Effector CD4-positive, alpha-beta T cell (primary cell): ENCODE data around the gene DRC7.
"Not testable (repeated sequence)": the region's sequence is repeated elsewhere in the genome, so short reads cannot be mapped to it uniquely, and the experiment has no call there.

Experiments
- DNase-seq: peaks from one replicate; pipeline ENCODE4 v3.0.0-alpha.2; 2020

DRC7 gene

GRCh38 chr16:57696240-57696639 lies 1.6 kb downstream of the DRC7 start:
- no peak for DNase-seq

DNA sequence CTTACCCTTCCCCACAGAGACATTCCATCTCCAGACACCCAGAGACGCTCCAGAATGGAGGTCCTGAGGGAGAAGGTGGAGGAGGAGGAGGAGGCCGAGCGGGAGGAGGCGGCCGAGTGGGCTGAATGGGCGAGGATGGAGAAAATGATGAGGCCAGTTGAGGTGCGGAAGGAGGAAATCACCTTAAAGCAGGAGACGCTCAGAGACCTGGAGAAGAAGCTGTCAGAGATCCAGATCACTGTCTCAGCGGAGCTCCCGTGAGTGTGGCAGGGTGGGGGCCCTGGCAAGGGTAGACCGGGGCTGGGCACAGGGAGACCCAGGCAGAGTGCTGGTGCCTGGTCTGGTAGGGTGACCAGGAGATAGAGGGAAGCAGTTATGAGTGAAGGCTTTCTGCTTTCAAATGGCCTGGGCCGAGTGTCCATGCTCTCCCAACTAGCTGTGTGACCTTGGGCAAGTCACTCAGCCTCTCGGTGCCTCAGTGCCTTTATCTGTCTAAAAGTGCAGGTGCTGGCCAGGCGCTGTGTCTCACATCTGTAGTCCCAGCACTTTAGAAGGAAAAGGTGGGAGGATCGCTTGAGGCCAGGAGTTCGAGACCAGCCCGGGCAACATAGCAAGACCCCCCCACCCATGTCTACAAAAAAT lies 3.4 kb downstream of the DRC7 start:
- no peak for DNase-seq

- DNase-seq, result no peak
These were observed 4.3 kb downstream of the DRC7 start for GRCh38 chr16:57698812-57699405.

DNA sequence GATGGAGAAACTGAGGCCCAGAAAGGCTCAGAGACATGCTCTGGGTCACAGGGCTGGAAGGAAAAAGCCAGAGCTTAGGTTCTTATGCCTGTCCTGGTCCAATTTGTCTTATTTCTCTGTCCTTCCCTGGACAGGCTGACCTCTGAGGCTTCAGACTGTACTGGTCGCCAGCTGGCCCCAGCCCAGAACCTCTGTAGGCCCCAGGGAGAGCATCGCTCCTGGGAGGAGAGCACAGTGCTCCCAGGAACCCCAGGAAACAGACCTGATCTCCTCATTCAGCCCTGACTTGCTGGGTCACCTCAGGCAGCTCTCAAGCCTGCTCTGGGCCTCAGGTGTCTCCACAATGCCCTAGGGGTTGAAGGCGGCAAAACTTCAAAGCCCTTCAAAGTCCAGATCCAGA lies 4.9 kb downstream of the DRC7 start:
- DNase-seq, result no peak

DNA sequence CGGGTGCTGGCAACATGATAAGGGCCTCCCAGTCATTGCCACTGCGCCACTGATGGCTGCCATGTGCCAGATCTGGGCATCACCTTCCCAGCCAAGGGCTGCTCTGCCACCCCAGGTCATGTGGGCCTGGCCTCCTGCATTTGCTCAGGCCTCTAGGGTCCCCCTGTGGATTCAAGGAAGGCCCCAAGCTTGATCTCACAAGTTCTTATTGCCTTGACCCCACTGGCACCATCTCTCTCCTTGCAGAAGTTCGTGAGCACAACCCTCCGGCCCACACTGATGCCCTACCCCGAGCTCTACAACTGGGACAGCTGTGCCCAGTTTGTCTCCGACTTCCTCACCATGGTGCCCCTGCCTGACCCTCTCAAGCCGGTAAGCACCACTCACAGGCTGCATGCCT lies 5.3 kb downstream of the DRC7 start:
- DNase-seq, result no peak

GRCh38 chr16:57700781-57701551 lies 6.4 kb downstream of the DRC7 start:
- DNase-seq, result no peak

- DNase-seq, result no peak
These were observed 7.3 kb downstream of the DRC7 start for GRCh38 chr16:57701759-57702371.

DNA sequence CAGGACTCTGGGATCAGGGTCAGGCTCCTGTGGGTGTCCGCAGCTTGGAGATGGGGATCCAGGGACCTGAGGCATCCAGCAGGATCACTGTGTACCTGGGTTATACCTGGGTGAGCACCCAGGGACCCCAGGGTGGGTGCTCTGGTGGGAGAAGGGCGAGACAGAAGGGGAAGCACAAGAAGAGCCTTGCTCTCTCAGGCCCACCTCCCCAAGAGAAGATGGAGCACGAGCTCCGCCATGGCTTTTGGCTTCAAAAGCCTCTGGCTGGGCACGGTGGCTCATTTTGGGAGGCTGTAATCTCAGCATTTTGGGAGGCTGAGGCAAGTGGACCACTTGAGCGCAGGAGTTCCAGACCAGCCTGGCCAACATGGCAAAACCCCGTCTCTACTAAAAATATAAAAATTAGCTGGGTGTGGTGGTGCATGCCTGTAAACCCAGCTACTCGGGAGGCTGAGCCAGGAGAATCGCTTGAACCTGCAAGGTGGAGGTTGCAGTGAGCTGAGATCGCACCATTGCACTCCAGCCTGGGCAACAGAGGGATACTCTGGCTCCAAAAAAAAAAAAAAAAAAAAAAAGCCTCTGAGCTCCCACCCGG lies 8.9 kb downstream of the DRC7 start:
- no peak for DNase-seq

- no peak for DNase-seq
These were observed 9.7 kb downstream of the DRC7 start for GRCh38 chr16:57704011-57704904.

DNA sequence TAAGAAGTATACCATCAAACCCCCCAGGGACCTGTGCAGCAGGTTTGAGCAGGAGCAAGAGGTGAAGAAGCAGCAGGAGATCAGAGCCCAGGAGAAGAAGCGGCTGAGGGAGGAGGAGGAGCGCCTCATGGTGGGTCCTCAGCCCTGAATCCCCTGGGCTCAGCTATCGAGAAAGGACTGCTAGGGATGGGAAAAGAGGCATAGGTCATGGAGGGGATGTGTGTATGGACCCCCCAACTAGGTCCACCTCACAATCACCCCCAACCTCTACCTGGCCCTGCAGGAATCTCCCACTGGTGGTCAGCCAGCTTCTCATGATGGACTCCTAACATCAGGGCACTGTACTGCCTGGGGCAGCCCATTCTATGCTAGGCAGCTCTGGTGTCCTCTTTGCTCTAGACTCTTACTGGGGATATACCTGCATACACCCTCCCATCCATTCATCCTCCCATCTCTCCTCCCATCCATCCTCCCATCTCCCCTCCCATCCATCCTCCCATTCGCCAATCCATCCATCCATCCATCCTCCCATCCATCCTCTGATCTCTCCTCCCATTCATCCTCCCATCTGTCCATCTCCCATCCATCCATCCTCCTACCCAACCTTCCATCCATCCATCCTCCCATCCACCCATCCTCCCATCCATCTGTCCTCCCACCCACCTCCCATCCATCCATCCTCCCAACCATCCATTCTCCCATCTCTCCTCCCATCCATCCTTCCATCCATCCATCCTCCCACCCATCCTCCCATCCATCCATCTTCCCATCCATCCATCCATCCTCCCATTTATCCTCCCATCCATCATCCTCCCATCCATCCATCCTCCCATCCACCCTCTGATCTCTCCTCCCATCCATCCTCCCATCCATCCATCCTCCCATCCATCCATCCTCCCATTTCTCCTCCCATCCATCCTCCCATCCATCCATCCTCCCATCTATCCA lies 10.6 kb downstream of the DRC7 start:
- DNase-seq, result no peak

DNA sequence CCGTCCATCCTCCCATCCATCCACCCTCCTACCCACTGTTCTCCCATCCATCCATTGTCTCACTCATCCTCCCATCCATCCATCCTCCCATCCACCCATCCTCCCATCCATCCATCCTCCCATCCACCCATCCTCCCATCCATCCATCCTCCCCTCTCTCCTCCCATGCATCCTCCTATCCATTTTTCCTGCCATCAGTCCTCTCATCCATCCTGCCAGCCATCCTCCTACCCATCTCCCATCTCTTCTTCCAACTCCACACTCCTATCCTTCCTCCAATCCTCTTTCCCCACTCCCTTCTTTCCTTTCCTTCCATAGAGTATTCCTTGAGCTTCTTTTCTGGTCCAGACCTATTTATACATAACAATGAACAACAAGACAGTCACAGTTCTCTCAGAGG lies 12.1 kb downstream of the DRC7 start:
- no peak for DNase-seq

- no peak for DNase-seq
These were observed 12.7 kb downstream of the DRC7 start for GRCh38 chr16:57707331-57707730.

GRCh38 chr16:57708168-57708567 lies 13.6 kb downstream of the DRC7 start:
- DNase-seq, result no peak

- no peak for DNase-seq
These were observed 15.1 kb downstream of the DRC7 start for GRCh38 chr16:57709663-57710062.

GRCh38 chr16:57711346-57711745 lies 16.7 kb downstream of the DRC7 start:
- DNase-seq, result no peak

GRCh38 chr16:57711993-57712392 lies 17.4 kb downstream of the DRC7 start:
- DNase-seq, result no peak

DNA sequence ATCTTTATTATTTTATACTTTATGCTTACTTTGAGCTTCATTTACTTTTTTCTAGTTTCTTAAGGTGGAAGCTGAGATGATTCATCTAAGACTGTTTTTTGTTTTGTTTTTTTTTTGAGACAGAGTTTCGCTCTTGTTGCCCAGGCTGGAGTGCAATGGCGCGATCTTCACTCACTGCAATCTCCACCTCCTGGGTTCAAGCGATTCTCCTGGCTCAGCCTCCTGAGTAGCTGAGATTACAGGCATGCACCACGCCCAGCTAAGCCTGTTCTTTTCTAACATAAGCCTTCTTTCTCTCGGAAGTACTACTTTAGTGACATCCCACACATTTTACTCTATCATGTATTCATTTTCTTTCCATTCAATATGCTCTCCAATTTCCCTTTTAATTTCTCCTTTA lies 18.0 kb downstream of the DRC7 start:
- not testable (repeated sequence) for DNase-seq

DNA sequence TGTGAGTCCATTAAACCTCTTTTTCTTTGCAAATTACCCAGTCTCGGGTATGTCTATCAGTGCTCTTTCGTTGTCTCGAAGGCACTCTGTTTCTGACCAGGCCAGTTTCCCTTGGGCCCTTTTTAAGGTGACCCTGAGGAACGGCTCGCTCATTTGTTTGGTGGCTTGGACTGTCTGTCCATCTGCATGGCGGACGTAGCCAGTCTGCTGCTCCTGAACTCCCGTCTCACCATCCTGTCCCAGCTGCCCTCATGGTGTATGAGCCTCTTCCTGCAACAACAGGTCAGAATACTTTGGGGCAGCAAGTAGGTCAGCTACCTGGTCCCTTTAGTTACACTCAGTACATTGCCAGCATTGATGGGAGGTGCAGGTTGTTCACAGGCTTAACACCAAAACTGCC lies 19.0 kb downstream of the DRC7 start:
- DNase-seq, result no peak

DNA sequence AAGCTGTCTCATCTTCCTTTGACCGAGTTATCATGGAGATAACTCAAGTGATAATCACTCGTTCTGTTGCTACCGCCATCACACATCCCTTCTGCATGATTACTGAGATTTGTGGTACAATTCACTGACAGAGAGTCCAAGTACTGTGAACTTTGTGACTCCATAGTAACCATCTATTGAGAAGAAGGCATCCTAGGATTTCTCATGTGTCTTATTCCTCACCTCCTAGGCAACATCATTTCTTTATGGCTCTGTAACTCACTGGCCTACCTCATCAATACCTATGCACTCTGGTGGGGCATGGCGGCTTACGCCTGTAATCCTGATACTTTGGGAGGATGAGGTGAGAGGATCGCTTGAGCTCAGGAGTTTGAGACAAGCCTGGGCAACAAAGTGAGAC lies 19.4 kb downstream of the DRC7 start:
- no peak for DNase-seq

DNA sequence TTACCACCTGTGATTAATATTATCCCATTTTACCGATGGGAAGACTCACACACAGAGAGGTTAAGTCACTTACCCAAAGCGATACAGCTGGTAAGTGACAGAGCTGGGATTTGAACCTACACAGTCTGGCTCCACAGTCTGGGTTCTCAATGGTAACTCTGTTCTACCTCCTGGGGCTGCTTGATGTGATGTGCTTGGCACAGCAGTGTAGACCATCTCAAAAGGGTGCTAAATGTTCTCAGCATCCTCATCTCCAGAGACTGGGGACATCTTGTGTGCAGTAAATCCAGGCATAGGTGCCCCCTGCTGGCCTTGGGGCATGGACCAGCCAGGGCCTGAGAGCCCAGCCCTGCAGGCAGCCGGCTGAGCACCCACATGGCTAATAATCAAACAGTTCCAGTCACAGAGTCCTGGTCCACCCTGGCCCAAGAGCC lies 25.6 kb downstream of the DRC7 start:
- no peak for DNase-seq
